ENCODE measurements around the gene TBCB. TPM values are rescaled to one million over a fixed set of nuclear protein-coding genes. Genes with fewer than 3 reads are reported as not detected.

The TBCB gene
- total and polyA plus RNA-seq, 2 experiments from 2014 or later = 279 to 304 TPM

DNA sequence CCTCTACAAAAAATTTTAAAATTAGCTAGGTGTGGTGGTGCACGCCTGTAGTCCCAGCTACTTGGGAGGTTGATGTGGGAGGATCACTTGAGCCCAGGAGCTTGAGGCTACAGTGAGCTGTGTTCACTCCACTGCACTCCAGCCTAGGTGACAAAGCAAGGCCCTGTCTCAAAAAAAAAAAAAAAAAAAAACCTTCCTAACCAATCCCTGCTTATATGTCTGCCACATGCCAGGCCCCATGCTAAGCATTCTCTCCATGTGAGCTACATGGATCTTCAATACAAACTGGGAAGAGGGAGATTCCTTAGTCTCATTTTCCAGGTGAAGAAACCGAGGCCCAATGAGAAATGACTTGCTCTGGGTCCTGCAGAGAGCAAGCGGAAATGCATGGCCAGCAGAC lies 6.6 kb upstream of the TBCB start:
- H3K4me2 ChIP-seq (ENCODE audit: unreplicated experiment) = no peak overlapping the region
- H2AFZ ChIP-seq = no peak overlapping the region
- H3K27ac ChIP-seq = no peak overlapping the region
- H4K20me1 ChIP-seq (ENCODE audit: insufficient read depth) = no peaks in the 10 kb centered on the region
- no peak for DNase-seq
- H3F3A ChIP-seq (ENCODE audit: insufficient read depth) = no peaks in the 10 kb centered on the region
- in situ Hi-C loops (cut with MboI) = no loop called here
- H3K79me2 ChIP-seq (ENCODE audit: insufficient read depth) = peaks cover 2% of the 10 kb centered on the region; the same call in 1 of the 2 replicates
- TF ChIP-seq EZH2phosphoT487 (IDR thresholded peaks at IDR 0.05; ENCODE audit: insufficient read depth, low read depth) (no peak), EZH2 (IDR thresholded peaks at IDR 0.05; ENCODE audit: insufficient read depth, poor library complexity, severe bottlenecking) (no peak)
- H3K27me3 ChIP-seq (replicated peaks; ENCODE audit: insufficient read depth) = no peaks in the 10 kb centered on the region
- no peaks in the 10 kb centered on the region for H3K9me3 ChIP-seq (ENCODE audit: low read depth)
- no peak overlapping the region for H3K4me3 ChIP-seq
- H3K9ac ChIP-seq = no peak overlapping the region
- no peaks in the 10 kb centered on the region for H3K9me2 ChIP-seq (ENCODE audit: insufficient read depth)
- no peaks in the 10 kb centered on the region for H3K36me3 ChIP-seq (ENCODE audit: low read depth)
- H3K4me1 ChIP-seq (ENCODE audit: insufficient read depth) = no peaks in the 10 kb centered on the region
- 92 to 94% methylated on average over 3 of the region's 3 CpGs for WGBS, 2 experiments (ENCODE audit: low coverage in 1 of 2, low lambda C conversion rate in 2 of 2, missing lambda C conversion rate in 2 of 2)

DNA sequence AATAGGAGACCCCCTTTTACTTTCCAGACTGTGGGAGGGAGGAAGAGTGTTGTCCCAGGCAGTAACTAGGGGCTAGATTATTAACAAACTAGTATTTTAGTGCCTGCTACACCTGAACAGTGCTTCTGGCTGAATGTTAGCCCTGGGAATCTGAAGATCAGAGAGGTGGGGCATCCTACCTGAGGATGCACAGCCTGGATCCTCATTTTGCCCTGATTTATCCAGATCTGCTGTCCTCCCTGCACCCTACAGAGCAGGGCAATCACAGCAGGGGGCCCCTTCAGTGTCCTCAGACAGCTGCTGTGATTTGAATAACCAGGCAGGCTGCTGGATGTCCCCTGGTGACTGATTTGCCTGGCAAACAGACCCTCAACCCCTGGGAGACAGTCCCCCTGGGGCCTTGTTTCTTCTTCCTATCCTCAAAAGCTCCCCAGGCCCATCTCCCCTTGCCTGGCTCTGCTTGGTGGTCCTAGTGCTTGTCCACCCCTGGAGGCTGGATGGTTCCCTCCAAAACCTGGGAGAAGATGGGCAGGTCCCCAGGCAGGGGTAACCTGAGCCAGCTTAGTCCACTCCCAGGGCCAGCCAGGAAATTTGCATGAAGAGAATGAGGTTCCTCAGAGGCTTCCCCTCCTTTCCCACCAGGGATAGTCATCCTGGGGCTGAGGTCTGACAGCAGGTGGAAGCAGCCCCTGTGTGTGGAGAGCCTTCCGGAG lies 4.6 kb upstream of the TBCB start, which contains the start of gene OVOL3:
TSS of gene OVOL3 (plus strand) at position 657 of the 713 bp plus-strand sequence. CDS start 60 bp downstream, outside the sequence.
- no peaks in the 10 kb centered on the region for H3K36me3 ChIP-seq (ENCODE audit: low read depth)
- 83 to 100% methylated on average over 1 of the region's 1 CpG for WGBS, 2 experiments (ENCODE audit: low coverage in 1 of 2, low lambda C conversion rate in 2 of 2, missing lambda C conversion rate in 2 of 2)
- H3K9ac ChIP-seq = no peak within 1 kb of the TSS
- peaks cover 11% of the 10 kb centered on the region; the same call in 1 of the 2 replicates for H3K79me2 ChIP-seq (ENCODE audit: insufficient read depth)
- no peak within 1 kb of the TSS for H3K4me2 ChIP-seq (ENCODE audit: unreplicated experiment)
- H3K9me3 ChIP-seq (ENCODE audit: low read depth) = no peaks in the 10 kb centered on the region
- in situ Hi-C loops (cut with MboI) = no loop called here
- no peak for DNase-seq
- no peaks in the 10 kb centered on the region for H3F3A ChIP-seq (ENCODE audit: insufficient read depth)
- H3K4me3 ChIP-seq = no peak within 1 kb of the TSS
- no peaks in the 10 kb centered on the region for H3K27me3 ChIP-seq (replicated peaks; ENCODE audit: insufficient read depth)
- H3K4me1 ChIP-seq (ENCODE audit: insufficient read depth) = no peaks in the 10 kb centered on the region
- H3K27ac ChIP-seq = no peak within 1 kb of the TSS
- no peaks in the 10 kb centered on the region for H3K9me2 ChIP-seq (ENCODE audit: insufficient read depth)
- TF ChIP-seq EZH2phosphoT487 (IDR thresholded peaks at IDR 0.05; ENCODE audit: insufficient read depth, low read depth) (no peak), EZH2 (IDR thresholded peaks at IDR 0.05; ENCODE audit: insufficient read depth, poor library complexity, severe bottlenecking) (no peak)
- H4K20me1 ChIP-seq (ENCODE audit: insufficient read depth) = no peaks in the 10 kb centered on the region
- no peak within 1 kb of the TSS for H2AFZ ChIP-seq

GRCh38 chr19:36111200-36111539 lies 4.1 kb upstream of the TBCB start:
- H3K4me3 ChIP-seq = no peak overlapping the region
- H3K9me2 ChIP-seq (ENCODE audit: insufficient read depth) = no peaks in the 10 kb centered on the region
- no peaks in the 10 kb centered on the region for H3K27me3 ChIP-seq (replicated peaks; ENCODE audit: insufficient read depth)
- H3F3A ChIP-seq (ENCODE audit: insufficient read depth) = no peaks in the 10 kb centered on the region
- no peak overlapping the region for H3K9ac ChIP-seq
- TF ChIP-seq EZH2phosphoT487 (IDR thresholded peaks at IDR 0.05; ENCODE audit: insufficient read depth, low read depth) = no peak
- TF ChIP-seq EZH2 (IDR thresholded peaks at IDR 0.05; ENCODE audit: insufficient read depth, poor library complexity, severe bottlenecking) = no peak
- H3K27ac ChIP-seq = no peak overlapping the region
- WGBS, 2 experiments (ENCODE audit: low coverage in 1 of 2, low lambda C conversion rate in 2 of 2, missing lambda C conversion rate in 2 of 2) = 88 to 90% methylated on average over 13 of the region's 13 CpGs
- peaks cover 17% of the 10 kb centered on the region for H3K79me2 ChIP-seq (ENCODE audit: insufficient read depth)
- H2AFZ ChIP-seq = no peak overlapping the region
- no peak for DNase-seq
- in situ Hi-C loops (cut with MboI) = no loop called here
- H3K9me3 ChIP-seq (ENCODE audit: low read depth) = no peaks in the 10 kb centered on the region
- H3K36me3 ChIP-seq (ENCODE audit: low read depth) = no peaks in the 10 kb centered on the region
- no peaks in the 10 kb centered on the region for H4K20me1 ChIP-seq (ENCODE audit: insufficient read depth)
- H3K4me2 ChIP-seq (ENCODE audit: unreplicated experiment) = no peak overlapping the region
- H3K4me1 ChIP-seq (ENCODE audit: insufficient read depth) = peaks cover 1% of the 10 kb centered on the region; the same call in 1 of the 2 replicates

GRCh38 chr19:36112678-36113077 lies 2.6 kb upstream of the TBCB start:
- no peaks in the 10 kb centered on the region for H3K9me2 ChIP-seq (ENCODE audit: insufficient read depth)
- H3K4me3 ChIP-seq = no peak overlapping the region
- H3K36me3 ChIP-seq (ENCODE audit: low read depth) = 0 out of 2 replicates have a peak, but pooled peaks cover 3% of the 10 kb centered on the region
- no peak overlapping the region for H3K27ac ChIP-seq
- H3K4me1 ChIP-seq (ENCODE audit: insufficient read depth) = peaks cover 7% of the 10 kb centered on the region; the same call in 1 of the 2 replicates
- no peak for TF ChIP-seq EZH2phosphoT487 (IDR thresholded peaks at IDR 0.05; ENCODE audit: insufficient read depth, low read depth)
- no peak for TF ChIP-seq EZH2 (IDR thresholded peaks at IDR 0.05; ENCODE audit: insufficient read depth, poor library complexity, severe bottlenecking)
- H3K79me2 ChIP-seq (ENCODE audit: insufficient read depth) = peaks cover 32% of the 10 kb centered on the region
- H2AFZ ChIP-seq = no peak overlapping the region
- H3K27me3 ChIP-seq (replicated peaks; ENCODE audit: insufficient read depth) = no peaks in the 10 kb centered on the region
- 98 to 100% methylated on average over 10 of the region's 10 CpGs for WGBS, 2 experiments (ENCODE audit: low coverage in 1 of 2, low lambda C conversion rate in 2 of 2, missing lambda C conversion rate in 2 of 2)
- H3K9me3 ChIP-seq (ENCODE audit: low read depth) = no peaks in the 10 kb centered on the region
- in situ Hi-C loops (cut with MboI) = no loop called here
- H3F3A ChIP-seq (ENCODE audit: insufficient read depth) = no peaks in the 10 kb centered on the region
- no peaks in the 10 kb centered on the region for H4K20me1 ChIP-seq (ENCODE audit: insufficient read depth)
- no peak overlapping the region for H3K9ac ChIP-seq
- no peak for DNase-seq
- H3K4me2 ChIP-seq (ENCODE audit: unreplicated experiment) = no peak overlapping the region

Measured in GM23248 (cell line).